GM18868 (cell line): Measurements from ENCODE around the gene ZDHHC5.
"Not testable (repeated sequence)": the region's sequence is repeated elsewhere in the genome, so short reads cannot be mapped to it uniquely, and the experiment has no call there.

ENCODE experiments used
- ATAC-seq: cut with Tn5 transposase; IDR thresholded peaks from one replicate; pipeline ENCODE4 v1.9.1; 2021; ENCODE audit warnings: mild to moderate bottlenecking, moderate library complexity; ENCODE audit not compliant: unreplicated experiment

The ZDHHC5 gene

DNA sequence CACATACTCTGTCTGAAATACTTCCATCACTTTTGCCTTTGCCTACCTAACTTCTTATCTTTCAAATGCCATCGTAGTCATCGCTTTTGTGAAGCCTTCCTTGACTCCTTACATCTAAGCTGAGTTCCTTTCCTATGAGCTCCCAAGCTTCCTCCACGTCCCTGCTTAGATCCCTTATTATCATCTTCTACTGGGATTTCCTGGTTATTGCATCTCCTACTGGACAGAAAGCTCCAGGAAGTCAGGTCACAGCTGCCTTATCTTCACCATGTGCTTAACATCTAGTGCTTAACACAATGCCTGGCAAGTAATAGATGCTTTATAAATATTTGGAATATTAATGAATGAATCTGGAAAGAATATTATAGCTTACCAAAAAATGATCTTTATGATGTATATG, 24.1 kb upstream of the ZDHHC5 start:
- no peak for ATAC-seq

DNA sequence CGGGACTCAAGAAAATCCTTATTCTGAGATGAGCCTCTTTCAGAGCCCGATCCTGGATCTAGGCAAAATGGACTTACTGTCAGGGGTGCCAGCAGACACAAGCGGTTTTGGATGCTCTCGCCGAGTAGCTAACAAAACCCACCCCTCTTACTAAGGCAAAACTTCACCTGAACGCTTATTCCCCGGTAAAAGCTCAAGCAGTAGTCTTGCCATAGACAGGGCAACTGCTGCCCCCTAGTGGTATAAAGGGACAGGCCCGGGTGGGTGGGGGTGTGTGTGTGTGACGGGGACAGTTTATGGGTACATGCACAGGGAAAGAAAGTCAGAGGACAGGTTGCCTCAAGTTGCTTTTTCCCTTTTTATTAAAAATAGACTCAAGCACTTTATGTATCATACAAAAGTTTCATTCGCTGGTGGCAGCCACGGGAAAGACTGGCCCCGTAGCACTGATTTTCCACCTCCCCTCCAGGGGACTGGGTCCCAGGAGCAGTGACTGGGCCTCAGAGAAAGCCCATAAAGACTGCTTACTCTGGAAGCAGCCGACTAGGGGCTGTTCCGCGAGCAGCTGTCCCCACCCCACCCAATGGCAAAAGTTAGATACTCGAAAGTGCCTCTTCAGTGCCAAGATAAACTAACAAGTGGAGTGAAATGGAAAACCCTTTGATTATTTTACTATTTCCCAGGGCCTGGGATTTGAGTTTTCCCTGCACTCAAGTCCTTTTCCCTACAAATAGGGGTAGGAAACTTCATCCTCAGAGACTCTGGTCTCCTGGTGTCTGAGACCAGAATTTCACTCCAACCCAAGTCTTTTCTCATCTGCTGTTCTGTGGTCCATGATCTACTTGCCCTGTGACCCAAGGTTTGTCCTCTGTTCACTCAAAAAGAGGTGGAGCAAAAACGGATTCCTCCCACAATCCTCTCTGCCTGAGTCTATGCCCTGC, 22.9 kb upstream of the ZDHHC5 start:
- peak; percentile 59 for ATAC-seq

DNA sequence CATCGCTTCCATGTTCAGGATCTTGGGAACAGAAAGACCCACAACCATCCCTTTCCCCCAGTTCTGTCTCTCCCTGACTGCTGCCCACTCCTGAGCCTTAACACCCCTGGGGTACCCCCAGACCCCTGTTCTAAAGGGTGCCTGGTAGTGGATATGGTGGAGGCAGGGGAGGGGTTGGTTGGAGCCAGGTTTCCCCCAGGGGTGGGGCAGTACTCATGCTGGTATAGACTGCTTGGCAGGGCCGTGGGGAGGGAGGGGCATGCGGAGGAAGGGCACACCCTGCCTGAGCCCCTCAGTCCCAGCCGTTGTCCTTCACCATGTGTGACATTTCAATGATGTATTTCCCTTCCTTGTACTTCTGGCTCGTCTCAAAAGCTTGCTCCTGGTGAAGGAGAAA, 22.2 kb upstream of the ZDHHC5 start:
- no peak for ATAC-seq

GRCh38 chr11:57646194-57646798, 21.6 kb upstream of the ZDHHC5 start:
- ATAC-seq, result peak; percentile 31

GRCh38 chr11:57646799-57647303, 21.1 kb upstream of the ZDHHC5 start:
- no peak for ATAC-seq

DNA sequence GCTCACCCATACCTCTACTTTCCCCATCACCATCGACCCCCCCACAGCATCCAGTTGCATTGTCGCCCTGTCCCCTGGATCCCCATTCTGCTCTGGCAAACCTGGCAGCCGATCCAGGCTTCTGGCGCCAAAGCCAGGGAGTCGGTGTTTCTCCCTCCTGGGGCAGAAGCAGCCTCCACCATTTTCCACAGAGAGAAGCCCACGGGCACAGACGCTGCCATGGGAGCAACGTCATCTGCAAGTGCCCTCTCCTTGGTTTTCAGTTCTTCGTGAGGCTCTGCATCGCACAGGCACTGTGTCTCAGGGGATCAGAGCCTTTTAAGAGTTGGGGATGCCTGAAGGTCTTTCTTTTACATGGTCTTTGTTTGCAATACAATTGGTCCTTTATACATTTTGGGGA, 20.5 kb upstream of the ZDHHC5 start:
- no peak for ATAC-seq

DNA sequence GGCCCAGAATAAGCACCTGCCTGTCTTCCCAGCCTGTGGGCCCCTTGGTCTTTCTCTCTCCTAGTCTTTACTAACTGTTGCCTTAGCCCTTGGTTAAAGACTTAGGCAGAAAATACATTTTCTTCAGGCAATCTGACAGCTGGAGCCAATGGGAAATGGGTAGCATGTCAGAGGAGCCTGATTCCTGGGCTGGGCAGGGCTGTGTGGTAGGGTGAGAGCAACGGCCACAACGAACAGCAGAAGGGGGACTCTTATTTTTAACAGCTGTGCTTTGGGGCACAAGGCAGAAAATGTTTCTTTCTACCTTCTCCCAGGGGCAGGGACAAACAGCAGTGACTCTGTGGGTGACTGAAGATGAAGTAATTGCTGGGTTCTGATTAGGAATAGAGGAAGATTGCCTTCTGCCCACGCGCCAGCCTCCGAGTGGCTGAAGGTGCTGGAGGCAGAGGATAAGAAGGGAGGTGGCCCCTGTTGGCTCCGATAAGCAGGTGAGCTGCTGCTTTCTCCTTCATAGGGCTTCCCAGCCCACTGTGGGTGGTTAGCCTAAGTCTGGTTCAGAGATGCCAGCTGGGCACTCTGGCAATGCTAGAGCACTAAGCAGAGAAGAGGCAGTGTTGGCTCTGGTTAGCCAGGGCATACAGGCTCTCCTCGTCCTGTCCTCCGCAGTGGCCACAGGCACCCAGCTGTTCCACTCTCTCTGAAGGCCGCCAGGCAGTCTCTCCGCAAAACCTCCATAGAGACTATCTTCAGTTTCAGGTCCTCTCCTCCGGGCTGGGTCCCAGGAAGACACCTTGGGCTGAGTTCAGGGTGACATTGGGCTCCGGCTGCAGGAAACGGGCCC, 19.7 kb upstream of the ZDHHC5 start:
- no peak for ATAC-seq

GRCh38 chr11:57648801-57649735, 18.8 kb upstream of the ZDHHC5 start:
- ATAC-seq, result no peak

DNA sequence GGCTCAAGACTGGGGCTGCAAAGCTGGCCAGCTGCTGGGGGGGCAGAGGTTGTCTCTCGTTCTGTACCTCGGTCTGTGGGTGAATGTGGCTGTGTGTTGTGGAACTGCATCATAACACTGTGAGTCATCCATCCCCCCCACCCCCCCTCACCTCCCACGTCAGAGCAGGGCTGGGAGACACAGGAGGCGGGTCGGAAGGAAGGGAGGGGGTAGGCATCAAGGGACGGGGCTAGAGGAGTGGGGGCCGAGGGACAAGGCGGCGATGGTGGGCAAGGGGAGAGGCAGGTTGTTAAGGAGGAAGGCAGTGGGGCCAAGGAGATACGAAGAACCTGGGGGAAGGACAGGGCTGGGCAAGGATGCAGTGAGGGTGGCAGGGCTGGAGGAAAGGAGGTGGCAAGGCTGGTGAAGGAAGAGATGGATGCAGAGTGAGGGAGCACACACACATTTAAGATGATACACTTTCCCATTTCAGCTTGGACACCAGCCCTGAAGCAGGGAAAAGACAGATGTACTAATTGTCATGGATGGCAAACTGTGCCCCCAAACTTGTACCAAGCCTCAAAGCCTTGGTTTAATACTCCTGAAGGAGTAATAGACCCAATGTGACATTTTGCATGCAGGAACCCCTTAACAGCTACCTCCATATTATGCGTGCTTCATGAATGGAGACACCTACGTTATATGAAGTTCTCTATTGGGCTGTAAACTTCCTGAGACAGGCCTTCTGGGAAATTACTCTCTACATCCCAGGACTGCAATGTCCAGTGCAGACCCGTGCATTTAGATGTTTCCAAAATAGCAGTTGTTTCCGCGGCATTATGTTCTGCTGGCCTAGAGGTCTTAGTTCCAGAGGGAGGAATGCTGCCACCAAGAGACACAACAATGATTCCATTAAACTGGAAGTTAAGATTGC, 17.8 kb upstream of the ZDHHC5 start, which contains the start of gene YPEL4:
TSS of gene YPEL4 (minus strand) at position 87 of the 913 bp plus-strand sequence. CDS start 2,805 bp downstream, outside the sequence.
- ATAC-seq, result peak; percentile 54

- ATAC-seq, result no peak
These were observed 17.2 kb upstream of the ZDHHC5 start for GRCh38 chr11:57650739-57651090.

DNA sequence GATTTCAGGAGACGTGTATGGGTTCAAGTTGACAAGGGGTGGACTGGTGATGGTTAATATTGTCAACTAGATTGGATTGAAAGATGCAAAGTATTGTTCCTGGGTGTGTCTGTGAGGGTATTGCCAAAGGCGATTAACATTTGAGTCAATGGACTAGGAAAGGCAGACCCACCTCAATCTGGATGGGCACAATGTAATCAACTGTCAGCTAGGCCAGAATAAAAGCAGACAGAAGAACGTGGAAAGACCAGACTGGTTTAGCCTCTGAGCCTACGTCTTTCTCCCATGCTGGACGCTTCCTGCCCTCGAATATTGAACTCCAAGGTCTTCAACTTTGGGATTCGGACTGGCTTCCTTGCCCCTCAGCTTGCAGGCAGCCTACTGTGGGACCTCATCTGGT, 16.5 kb upstream of the ZDHHC5 start:
- no peak for ATAC-seq

DNA sequence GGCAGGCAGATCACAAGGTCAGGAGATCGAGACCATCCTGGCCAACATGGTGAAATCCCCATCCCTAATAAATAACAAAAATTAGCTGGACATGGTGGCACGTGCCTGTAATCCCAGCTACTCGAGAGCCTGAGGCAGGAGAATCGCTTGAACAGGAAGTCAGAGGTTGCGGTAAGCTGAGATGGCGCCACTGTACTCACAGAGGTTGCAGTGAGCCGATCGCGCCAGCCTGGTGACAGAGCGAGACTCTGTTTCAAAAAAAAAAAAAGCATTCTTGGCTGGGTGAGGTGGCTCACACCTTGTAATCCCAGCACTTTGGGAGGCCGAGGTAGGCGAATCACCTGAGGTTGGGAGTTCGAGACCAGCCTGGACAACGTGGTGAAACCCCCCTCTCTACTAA, 15.7 kb upstream of the ZDHHC5 start:
- ATAC-seq, result not testable (repeated sequence)

DNA sequence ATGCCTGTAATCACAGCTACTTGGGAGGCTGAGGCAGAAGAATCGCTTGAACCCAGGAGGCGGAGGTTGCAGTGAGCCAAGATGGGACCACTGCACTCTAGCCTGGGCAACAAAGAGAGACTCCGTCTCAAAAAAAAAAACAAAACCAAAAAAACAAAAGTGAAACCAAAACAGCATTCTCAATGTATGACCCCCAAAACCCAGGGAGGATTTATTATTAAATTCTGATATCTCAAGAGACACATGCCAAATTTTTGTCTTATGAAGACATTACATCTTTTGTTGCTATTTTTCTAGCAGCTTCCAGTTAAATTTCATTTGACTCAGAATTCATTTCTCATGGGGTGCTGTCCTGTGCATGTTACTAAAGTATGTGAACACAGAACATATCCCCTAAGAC, 15.3 kb upstream of the ZDHHC5 start:
- ATAC-seq, result no peak

DNA sequence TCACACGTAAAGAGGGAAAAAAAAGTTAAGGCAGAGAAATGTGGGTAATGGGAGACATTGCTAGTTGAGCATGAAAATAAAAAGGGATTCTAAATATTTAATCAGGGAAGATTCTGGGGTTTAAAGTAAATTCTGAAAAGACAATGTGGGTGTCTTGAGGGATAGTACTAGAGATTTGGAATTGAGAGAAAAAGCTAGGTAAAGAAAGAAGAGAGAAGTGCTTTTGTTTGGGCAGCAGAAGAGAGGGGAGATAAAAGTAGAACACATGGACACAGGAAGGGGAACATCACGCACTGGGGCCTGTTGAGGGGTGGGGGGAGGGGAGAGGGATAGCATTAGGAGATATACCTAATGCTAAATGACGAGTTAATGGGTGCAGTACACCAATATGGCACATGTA, 14.8 kb upstream of the ZDHHC5 start:
- no peak for ATAC-seq

DNA sequence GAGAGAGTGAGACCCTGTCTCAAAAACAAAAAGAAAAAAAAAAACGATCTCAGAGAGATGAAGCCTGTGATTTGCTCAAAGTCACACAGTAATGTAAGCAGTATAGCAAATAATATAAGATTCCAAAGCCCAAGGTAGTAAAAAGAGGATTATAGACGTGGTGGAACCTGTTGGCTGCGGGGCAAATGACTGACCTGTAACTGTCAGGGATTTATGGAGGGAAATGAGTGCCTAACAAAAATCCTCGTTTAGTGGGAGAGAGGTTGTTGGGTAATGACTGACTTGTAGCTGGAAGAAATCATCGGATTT, 11.1 kb upstream of the ZDHHC5 start:
- ATAC-seq, result no peak

DNA sequence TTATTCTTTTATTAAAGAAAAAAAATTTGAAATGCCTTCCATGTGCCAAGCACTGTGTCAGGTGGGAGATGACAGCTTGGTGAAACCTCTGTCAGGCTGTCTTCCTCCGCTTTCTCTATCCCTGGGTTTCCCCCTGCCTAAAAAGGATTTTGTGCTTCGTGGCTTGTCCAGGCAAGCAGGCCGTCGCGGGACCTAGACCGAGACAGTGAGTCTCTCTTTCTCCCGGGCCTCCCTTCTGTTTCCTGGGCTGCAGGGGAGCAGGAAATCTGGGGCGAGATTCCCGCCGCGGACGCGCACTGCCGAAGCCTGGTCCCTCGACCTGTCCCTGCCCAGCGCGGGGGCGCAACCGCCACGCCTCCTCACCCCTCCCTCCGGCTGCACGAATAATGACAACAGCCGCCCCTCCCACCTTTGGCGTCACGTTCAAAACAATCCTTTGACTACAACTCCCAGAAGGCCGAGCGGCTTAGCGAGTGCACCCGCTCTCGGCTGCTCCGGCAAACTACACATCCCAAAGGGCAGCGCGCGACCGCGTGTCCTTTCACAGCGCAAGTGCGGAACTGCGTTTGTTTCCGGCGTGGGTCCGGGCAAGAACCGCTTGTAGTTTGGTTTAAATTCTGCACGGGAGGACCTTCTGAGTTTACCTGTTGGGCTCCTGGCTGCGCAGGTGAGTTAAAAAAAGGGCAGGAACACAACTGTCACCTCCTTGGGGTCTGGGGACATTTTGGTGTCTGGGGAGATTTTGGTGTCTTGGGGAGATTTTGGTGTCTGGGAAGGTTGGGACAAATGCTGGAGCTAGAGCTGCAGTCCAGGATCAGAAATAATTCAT, 10.5 kb upstream of the ZDHHC5 start, which contains the start of gene CLP1:
TSS of gene CLP1 (plus strand) at position 569 of the 829 bp plus-strand sequence. CDS start 1,715 bp downstream, outside the sequence.
- ATAC-seq, result peak; percentile 99

- ATAC-seq, result no peak
These were observed 9.9 kb upstream of the ZDHHC5 start for GRCh38 chr11:57658023-57658361.

GRCh38 chr11:57659669-57660068, 8.2 kb upstream of the ZDHHC5 start:
- no peak for ATAC-seq
